H1 (cell line): ENCODE measurements around the gene SF3B6. TPM values are rescaled to one million over a fixed set of nuclear protein-coding genes. Genes with fewer than 3 reads are reported as not detected.

Source experiments
- CTCF ChIA-PET: fragments of 300-600 bp; sonication (Branson Sonifier 250); formaldehyde crosslinking; loops from one replicate; lab custom pipeline; 2021; ENCODE audit not compliant: partially characterized antibody; lab: Charles Lee
- POLR2A ChIA-PET: fragments of 300-600 bp; sonication (Branson Sonifier 250); formaldehyde crosslinking; loops from one replicate; lab custom pipeline; 2021; ENCODE audit warnings: inconsistent platforms; ENCODE audit not compliant: partially characterized antibody; lab: Charles Lee
- DNase-seq, 2 experiments: peaks; one replicate each; pipeline versions ENCODE4 v3.0.0 to v3.0.0-alpha.2; 2010 to 2022; ENCODE audit warnings: low spot score in 2 of 2, low read depth in 1 of 2, mixed read lengths in 1 of 2
- FAIRE-seq: peaks from 2 replicates; lab custom pipeline; 2011; peaks lifted over from hg19 to GRCh38; lab: Jason Lieb, UNC
- H2AFZ ChIP-seq: 2 replicates; pipeline ENCODE4 v1.8.1; 2012; ENCODE audit warnings: low read length, inconsistent platforms
- H2AK5ac ChIP-seq: 2 replicates; pipeline ENCODE4 v1.6.1; 2013; ENCODE audit warnings: low read depth, low read length
- H2BK120ac ChIP-seq: replicated peaks from 2 replicates; pipeline ENCODE3; 2013; ENCODE audit warnings: low read depth, low read length, inconsistent platforms
- H2BK12ac ChIP-seq: 2 replicates; pipeline ENCODE4 v1.6.1; 2013; ENCODE audit warnings: low read depth, low read length
- H2BK15ac ChIP-seq: 2 replicates; pipeline ENCODE4 v1.6.1; 2013; ENCODE audit warnings: low read length
- H2BK20ac ChIP-seq: 2 replicates; pipeline ENCODE4 v1.6.1; 2013; ENCODE audit warnings: low read length
- H2BK5ac ChIP-seq: 2 replicates; pipeline ENCODE4 v1.6.1; 2013; ENCODE audit warnings: low read depth, low read length
- H3K14ac ChIP-seq: 2 replicates; pipeline ENCODE4 v1.6.1; 2013; ENCODE audit warnings: inconsistent platforms; ENCODE audit not compliant: insufficient read length
- H3K18ac ChIP-seq: 2 replicates; pipeline ENCODE4 v1.6.1; 2013; ENCODE audit warnings: low read length; ENCODE audit errors: extremely low read depth
- H3K23ac ChIP-seq: 2 replicates; pipeline ENCODE4 v1.6.1; 2013; ENCODE audit warnings: inconsistent platforms; ENCODE audit not compliant: insufficient read length
- H3K23me2 ChIP-seq: 2 replicates; pipeline ENCODE4 v1.6.1; 2013; ENCODE audit warnings: low read depth, low read length
- H3K27ac ChIP-seq: 2 replicates; pipeline ENCODE4 v1.6.1; 2011; ENCODE audit warnings: low read depth, low read length, inconsistent platforms
- H3K27me3 ChIP-seq, 4 experiments: replicated peaks in 1 of 4; 1 replicate in 1 of 4; 2 replicates in 3 of 4; pipeline versions ENCODE4 v1.6.1 to v1.8.1; 2011 to 2013; ENCODE audit warnings: low read length in 3 of 4, mild to moderate bottlenecking in 3 of 4, inconsistent platforms in 2 of 4, mixed read lengths in 2 of 4, moderate library complexity in 1 of 4; ENCODE audit not compliant: control insufficient read depth in 3 of 4, insufficient read depth in 3 of 4; ENCODE audit errors: extremely low read depth in 1 of 4
- H3K36me3 ChIP-seq, 4 experiments: 2 replicates each; pipeline versions ENCODE4 v1.6.1 to v1.8.1; 2011 to 2013; ENCODE audit warnings: mild to moderate bottlenecking in 4 of 4, low read length in 3 of 4, moderate library complexity in 2 of 4, control low read depth in 1 of 4, inconsistent platforms in 1 of 4; ENCODE audit not compliant: insufficient read depth in 4 of 4, control insufficient read depth in 2 of 4
- H3K4ac ChIP-seq: replicated peaks from 2 replicates; pipeline ENCODE3; 2013; ENCODE audit warnings: low read length, low read depth, mixed read lengths, inconsistent platforms; ENCODE audit not compliant: insufficient read length
- H3K4me1 ChIP-seq, 4 experiments: replicated peaks in 1 of 4; 1 replicate in 1 of 4; 2 replicates in 3 of 4; pipeline versions ENCODE4 v1.6.1 to v1.8.1; 2011 to 2013; ENCODE audit warnings: low read length in 3 of 4, inconsistent platforms in 2 of 4, mixed read lengths in 1 of 4; ENCODE audit not compliant: insufficient read depth in 4 of 4, control insufficient read depth in 3 of 4
- H3K4me2 ChIP-seq, 2 experiments: 2 replicates each; pipeline versions ENCODE4 v1.6.1 to v1.8.1; 2011 to 2013; ENCODE audit warnings: low read depth in 2 of 2, low read length in 2 of 2, control low read depth in 1 of 2, inconsistent platforms in 1 of 2, mild to moderate bottlenecking in 1 of 2; ENCODE audit not compliant: insufficient read depth in 1 of 2
- H3K4me3 ChIP-seq, 4 experiments: fragments of 200-600, 300-600 bp in 1 of 4; sonication (generic), shearing (Covaris generic), sonication (Bioruptor Twin) in 1 of 4; 2 replicates each; pipeline versions ENCODE4 v1.5.1 to v1.8.1; 2011 to 2016; ENCODE audit warnings: low read length in 4 of 4, low read depth in 3 of 4, control low read depth in 2 of 4, inconsistent platforms in 2 of 4, mild to moderate bottlenecking in 2 of 4, mixed read lengths in 1 of 4, moderate library complexity in 1 of 4; ENCODE audit not compliant: insufficient read depth in 2 of 4; ENCODE audit errors: extremely low read depth in 1 of 4
- H3K56ac ChIP-seq: replicated peaks from 2 replicates; pipeline ENCODE3; 2013; ENCODE audit warnings: low read depth, mild to moderate bottlenecking, mixed read lengths, low read length, inconsistent platforms; ENCODE audit not compliant: insufficient read length
- H3K79me1 ChIP-seq: 2 replicates; pipeline ENCODE4 v1.6.1; 2013; ENCODE audit warnings: low read depth, low read length, control low read depth
- H3K79me2 ChIP-seq, 2 experiments: 2 replicates each; pipeline versions ENCODE4 v1.6.1 to v1.8.1; 2012 to 2013; ENCODE audit warnings: low read length in 2 of 2, mild to moderate bottlenecking in 2 of 2, inconsistent platforms in 1 of 2; ENCODE audit not compliant: insufficient read depth in 2 of 2, control insufficient read depth in 1 of 2
- H3K9ac ChIP-seq, 4 experiments: replicated peaks in 1 of 4; 1 replicate in 1 of 4; 2 replicates in 3 of 4; pipeline versions ENCODE4 v1.6.1 to v1.8.1; 2011 to 2013; ENCODE audit warnings: low read depth in 3 of 4, low read length in 3 of 4, control low read depth in 2 of 4, mild to moderate bottlenecking in 2 of 4, moderate library complexity in 2 of 4, inconsistent platforms in 1 of 4; ENCODE audit errors: extremely low read depth in 1 of 4
- H3K9me3 ChIP-seq, 2 experiments: 2 replicates each; pipeline versions ENCODE4 v1.6.1 to v1.8.1; 2012 to 2013; ENCODE audit warnings: mild to moderate bottlenecking in 2 of 2, moderate library complexity in 2 of 2, control low read depth in 1 of 2, inconsistent platforms in 1 of 2, low read depth in 1 of 2, low read length in 1 of 2, mixed read lengths in 1 of 2; ENCODE audit not compliant: insufficient read depth in 2 of 2
- H4K20me1 ChIP-seq, 2 experiments: replicated peaks in 1 of 2; 2 replicates each; pipeline versions ENCODE3 to v1.8.1; 2011 to 2013; ENCODE audit warnings: inconsistent platforms in 2 of 2, low read length in 2 of 2, mild to moderate bottlenecking in 1 of 2; ENCODE audit not compliant: insufficient read depth in 2 of 2, control insufficient read depth in 1 of 2
- H4K5ac ChIP-seq: 2 replicates; pipeline ENCODE4 v1.6.1; 2013; ENCODE audit warnings: low read length, low read depth, mixed read lengths, inconsistent platforms; ENCODE audit not compliant: insufficient read length
- H4K8ac ChIP-seq: 2 replicates; pipeline ENCODE4 v1.8.0; 2013; ENCODE audit warnings: mild to moderate bottlenecking, moderate library complexity, low read length, inconsistent platforms; ENCODE audit not compliant: insufficient read depth; ENCODE audit errors: extremely low read depth
- H4K91ac ChIP-seq: replicated peaks from 2 replicates; pipeline ENCODE3; 2013; ENCODE audit warnings: low read length, mixed read lengths, inconsistent platforms; ENCODE audit not compliant: insufficient read length
- BRCA1 ChIP-seq: IDR thresholded peaks from 2 replicates; pipeline ENCODE4 v1.6.1; 2012; ENCODE audit warnings: low read depth, low read length, improper control_type of control experiment
- CBX5 ChIP-seq: fragments of 300-800, 300-1000 bp; sonication (generic); IDR thresholded peaks from 2 replicates; pipeline ENCODE4 v1.7.1; 2016; ENCODE audit warnings: antibody characterized with exemption, low read length, low read depth
- SIX5 ChIP-seq: IDR thresholded peaks from 2 replicates; pipeline ENCODE4 v1.6.1; 2011; ENCODE audit warnings: mild to moderate bottlenecking, low read depth, low read length
- YY1 ChIP-seq: IDR thresholded peaks from 2 replicates; pipeline ENCODE4 v1.6.1; 2011; ENCODE audit warnings: low read depth, mild to moderate bottlenecking, low read length
- WGBS, 2 experiments: shearing (Covaris generic) in 1 of 2; methylation state at CpG; one replicate each; pipeline versions ENCODE4 v1.1.6 to v1.1.7; 2013 to 2015; ENCODE audit warnings: low lambda C conversion rate in 2 of 2, mixed read lengths in 2 of 2, inconsistent platforms in 1 of 2, low coverage in 1 of 2, missing lambda C conversion rate in 1 of 2; ENCODE audit not compliant: insufficient replicate concordance in 2 of 2, insufficient coverage in 1 of 2, insufficient read length in 1 of 2; ENCODE audit errors: extremely low coverage in 1 of 2, missing lambda C conversion rate in 1 of 2; 5-methylcytosine and 5-hydroxymethylcytosine counted together
- polyA plus RNA-seq, 7 experiments: library from polyadenylated mRNA; depleted of rRNA in 3 of 7; stranded (reverse) in 5 of 7; unstranded in 2 of 7; fragments of >200 nt in 5 of 7; fragments of 200-250 nt in 2 of 7; gene quantifications; 1 replicate in 5 of 7; 2 replicates in 1 of 7; 4 replicates in 1 of 7; pipeline versions ENCODE4 v1.2.1 to v1.2.3, GENCODE V29; 2011 to 2013; ENCODE audit warnings: missing spikeins in 2 of 7, mixed read lengths in 2 of 7
- total RNA-seq: library from RNA; stranded (reverse); fragmentation: NEBNext Ultra II Directional; extraction: Animal tissue kit (Norgen Biotek cat#: 25700); gene quantifications from 2 replicates; pipeline ENCODE4 v1.2.1, GENCODE V29; 2021

Gene SF3B6
- total and polyA plus RNA-seq, 2 of the 8 experiments (the other 6 are each of a cell fraction or from before 2014, with no cell fraction given): 126 to 155 TPM

DNA sequence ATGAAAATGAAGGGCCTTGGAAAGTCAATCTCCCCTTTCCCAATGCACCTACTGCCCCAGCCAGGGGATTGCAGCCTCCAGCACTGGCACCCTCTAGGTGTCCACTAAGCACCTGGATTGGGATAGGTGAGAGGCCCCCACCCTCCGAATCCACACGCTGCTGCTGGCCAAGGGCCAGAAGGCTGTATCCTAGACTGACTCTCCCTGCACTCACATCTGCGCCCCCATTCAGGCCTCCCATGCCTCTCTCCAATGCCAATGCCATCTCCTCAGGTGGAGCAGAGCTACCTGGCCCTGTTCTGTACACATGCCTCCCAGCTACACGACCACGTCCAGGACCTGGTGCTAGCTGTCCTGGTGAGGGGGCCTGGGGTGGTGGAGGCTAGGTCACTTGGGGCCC is 56.4 kb downstream of the SF3B6 start:
- ChIA-PET CTCF (interaction anchor here (0.7 to 2.9 kb wide), 6 partner anchors 13 to 103 kb away, joined by 3 to 16 read pairs (median 6); partner anchors contain the start of gene TP53I3), POLR2A (interaction anchor here (2.0 kb wide), 2 partner anchors 10 to 13 kb away, joined by 4 to 5 read pairs; partner anchors contain the start of gene MFSD2B)
- Histone ChIP-seq H4K8ac (0 out of 2 replicates have a peak overlapping the region, but pooled peaks have one; percentile 45), H3K9ac (no peak overlapping the region), H3K4me3 (no peak overlapping the region), H3K9me3 (no peaks in the 10 kb centered on the region), H4K5ac (no peak overlapping the region), H4K20me1 (no peaks in the 10 kb centered on the region), H3K23ac (no peak overlapping the region), H2AFZ (no peak overlapping the region), H3K4me1 (peaks cover 3 to 32% (median 10%) of the 10 kb centered on the region in 4 experiments), H3K18ac (no peak overlapping the region), H2BK120ac (no peak overlapping the region), H3K56ac (no peak overlapping the region), H3K79me1 (peaks cover 3% of the 10 kb centered on the region; the same call in 1 of the 2 replicates), H3K23me2 (no peaks in the 10 kb centered on the region), H3K36me3 (peaks cover 0 to 9% (median under 1%) of the 10 kb centered on the region in 4 experiments; a peak in 3 of 8 replicates), H3K4ac (no peak overlapping the region), H3K14ac (no peak overlapping the region), H3K27ac (no peak overlapping the region), H4K91ac (no peak overlapping the region), H3K4me2 (no peak overlapping the region), H3K27me3 (no peaks in the 10 kb centered on the region), H2AK5ac (no peak overlapping the region), H2BK15ac (peak overlapping the region; percentile 16; the same call in 1 of the 2 replicates), H2BK20ac (no peak overlapping the region), H2BK12ac (peak overlapping the region; percentile 27; the same call in 1 of the 2 replicates), H2BK5ac (no peak overlapping the region), H3K79me2 (no peaks in the 10 kb centered on the region)
- 87% methylated on average over 5 of the region's 5 CpGs; no CpG with 5 or more reads in 1 of the 2 experiments for WGBS, 2 experiments
- TF ChIP-seq CBX5 (no peak), SIX5 (no peak), BRCA1 (no peak), YY1 (no peak)
- FAIRE-seq: no peak
- no peak for DNase-seq
